Ishikawa (cell line): ENCODE results near the gene RMDN2.

ENCODE experiments used
- CEBPB ChIP-seq: IDR thresholded peaks from 2 replicates; pipeline ENCODE4 v1.6.1; 2012
- CREB1 ChIP-seq: IDR thresholded peaks from 2 replicates; pipeline ENCODE4 v1.6.1; 2012; ENCODE audit warnings: low read depth
- EGR1 ChIP-seq: IDR thresholded peaks from 2 replicates; pipeline ENCODE4 v1.6.1; 2012
- EP300 ChIP-seq: IDR thresholded peaks from 2 replicates; pipeline ENCODE4 v1.6.1; 2012; ENCODE audit warnings: borderline replicate concordance
- FOXM1 ChIP-seq: IDR thresholded peaks from 2 replicates; pipeline ENCODE4 v1.6.1; 2012; ENCODE audit warnings: low read depth, borderline replicate concordance
- MAX ChIP-seq: IDR thresholded peaks from 2 replicates; pipeline ENCODE4 v1.6.1; 2012
- NFIC ChIP-seq: IDR thresholded peaks from 2 replicates; pipeline ENCODE4 v1.6.1; 2012
- RAD21 ChIP-seq: IDR thresholded peaks from 2 replicates; pipeline ENCODE4 v1.6.1; 2012; ENCODE audit warnings: low read depth
- TAF1 ChIP-seq: IDR thresholded peaks from 2 replicates; pipeline ENCODE4 v1.6.1; 2012; ENCODE audit warnings: low read depth, mild to moderate bottlenecking
- TCF12 ChIP-seq: IDR thresholded peaks from 2 replicates; pipeline ENCODE4 v1.6.1; 2012; ENCODE audit warnings: low read depth
- TEAD4 ChIP-seq: IDR thresholded peaks from 2 replicates; pipeline ENCODE4 v1.6.1; 2012
- USF1 ChIP-seq: IDR thresholded peaks from 2 replicates; pipeline ENCODE4 v1.6.1; 2012
- YY1 ChIP-seq: IDR thresholded peaks from 2 replicates; pipeline ENCODE4 v1.6.1; 2012; ENCODE audit warnings: low read depth
- ZBTB7A ChIP-seq: IDR thresholded peaks from 2 replicates; pipeline ENCODE4 v1.6.1; 2012; ENCODE audit warnings: low read depth
- TF ChIP-seq, protein P1 (sequence below): IDR thresholded peaks from 2 replicates; pipeline ENCODE4 v1.6.1; 2012; ENCODE audit warnings: low read depth, mild to moderate bottlenecking

Gene RMDN2

GRCh38 chr2:37992601-37993000 is 67.5 kb downstream of the RMDN2 start:
- no peak for TF ChIP-seq TEAD4
- TF ChIP-seq RAD21 = no peak
- TF ChIP-seq, protein P1, sequence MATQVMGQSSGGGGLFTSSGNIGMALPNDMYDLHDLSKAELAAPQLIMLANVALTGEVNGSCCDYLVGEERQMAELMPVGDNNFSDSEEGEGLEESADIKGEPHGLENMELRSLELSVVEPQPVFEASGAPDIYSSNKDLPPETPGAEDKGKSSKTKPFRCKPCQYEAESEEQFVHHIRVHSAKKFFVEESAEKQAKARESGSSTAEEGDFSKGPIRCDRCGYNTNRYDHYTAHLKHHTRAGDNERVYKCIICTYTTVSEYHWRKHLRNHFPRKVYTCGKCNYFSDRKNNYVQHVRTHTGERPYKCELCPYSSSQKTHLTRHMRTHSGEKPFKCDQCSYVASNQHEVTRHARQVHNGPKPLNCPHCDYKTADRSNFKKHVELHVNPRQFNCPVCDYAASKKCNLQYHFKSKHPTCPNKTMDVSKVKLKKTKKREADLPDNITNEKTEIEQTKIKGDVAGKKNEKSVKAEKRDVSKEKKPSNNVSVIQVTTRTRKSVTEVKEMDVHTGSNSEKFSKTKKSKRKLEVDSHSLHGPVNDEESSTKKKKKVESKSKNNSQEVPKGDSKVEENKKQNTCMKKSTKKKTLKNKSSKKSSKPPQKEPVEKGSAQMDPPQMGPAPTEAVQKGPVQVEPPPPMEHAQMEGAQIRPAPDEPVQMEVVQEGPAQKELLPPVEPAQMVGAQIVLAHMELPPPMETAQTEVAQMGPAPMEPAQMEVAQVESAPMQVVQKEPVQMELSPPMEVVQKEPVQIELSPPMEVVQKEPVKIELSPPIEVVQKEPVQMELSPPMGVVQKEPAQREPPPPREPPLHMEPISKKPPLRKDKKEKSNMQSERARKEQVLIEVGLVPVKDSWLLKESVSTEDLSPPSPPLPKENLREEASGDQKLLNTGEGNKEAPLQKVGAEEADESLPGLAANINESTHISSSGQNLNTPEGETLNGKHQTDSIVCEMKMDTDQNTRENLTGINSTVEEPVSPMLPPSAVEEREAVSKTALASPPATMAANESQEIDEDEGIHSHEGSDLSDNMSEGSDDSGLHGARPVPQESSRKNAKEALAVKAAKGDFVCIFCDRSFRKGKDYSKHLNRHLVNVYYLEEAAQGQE = no peak
- no peak for TF ChIP-seq EGR1
- no peak for TF ChIP-seq YY1
- no peak for TF ChIP-seq FOXM1
- TF ChIP-seq CEBPB = no peak
- TF ChIP-seq TAF1 = no peak
- no peak for TF ChIP-seq MAX
- TF ChIP-seq USF1 = no peak
- TF ChIP-seq TCF12 = no peak
- no peak for TF ChIP-seq CREB1
- no peak for TF ChIP-seq ZBTB7A

DNA sequence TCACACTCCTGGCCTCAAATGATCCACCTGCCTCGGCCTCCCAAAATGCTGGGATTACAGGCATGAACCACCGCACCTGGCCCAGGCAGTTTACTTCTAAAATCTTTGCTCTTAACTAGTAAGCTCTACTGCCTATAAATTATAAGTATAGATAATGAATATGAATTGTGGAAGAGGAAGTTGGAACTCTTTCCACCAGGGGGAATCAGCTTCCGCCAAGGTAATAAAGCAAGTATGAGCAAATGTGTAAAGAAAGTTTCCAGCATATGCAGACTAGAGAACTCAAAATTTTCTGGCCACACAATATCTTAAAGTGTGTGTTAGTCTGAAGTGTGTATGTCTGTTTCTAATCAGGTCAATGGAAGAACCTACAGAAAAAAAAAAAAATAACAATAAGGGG is 68.1 kb downstream of the RMDN2 start:
- no peak for TF ChIP-seq MAX
- TF ChIP-seq EGR1 = no peak
- TF ChIP-seq EP300 = no peak
- no peak for TF ChIP-seq RAD21
- TF ChIP-seq FOXM1 = no peak
- TF ChIP-seq TCF12 = no peak
- TF ChIP-seq, protein P1 = no peak
- TF ChIP-seq ZBTB7A = no peak
- TF ChIP-seq TAF1 = no peak

DNA sequence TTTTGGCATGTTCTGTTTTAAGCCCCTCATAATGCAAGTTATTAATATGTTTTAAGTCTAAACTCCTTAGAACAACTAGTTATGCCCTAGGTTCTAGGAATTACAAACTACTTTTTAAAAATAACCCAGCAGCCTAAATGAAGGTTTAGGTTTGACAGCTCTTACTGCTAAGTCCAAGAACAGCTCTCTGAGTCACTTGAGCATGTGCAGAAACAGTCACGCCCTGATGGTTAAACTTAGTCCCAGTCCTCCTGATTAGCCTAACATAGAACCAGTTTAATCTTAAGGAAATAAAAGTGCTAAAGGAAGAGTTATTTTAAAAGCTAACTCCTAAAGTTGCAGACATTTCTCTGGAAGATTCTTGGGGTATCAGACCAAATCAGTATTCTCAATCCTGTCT is 72.5 kb downstream of the RMDN2 start:
- TF ChIP-seq EGR1 = no peak
- TF ChIP-seq TEAD4 = no peak
- TF ChIP-seq TCF12 = no peak

GRCh38 chr2:38000485-38001222 is 75.6 kb downstream of the RMDN2 start:
- TF ChIP-seq, protein P1 = no peak
- TF ChIP-seq NFIC (no peak), FOXM1 (no peak), TAF1 (no peak), TCF12 (no peak), USF1 (no peak), EP300 (no peak), RAD21 (no peak)

DNA sequence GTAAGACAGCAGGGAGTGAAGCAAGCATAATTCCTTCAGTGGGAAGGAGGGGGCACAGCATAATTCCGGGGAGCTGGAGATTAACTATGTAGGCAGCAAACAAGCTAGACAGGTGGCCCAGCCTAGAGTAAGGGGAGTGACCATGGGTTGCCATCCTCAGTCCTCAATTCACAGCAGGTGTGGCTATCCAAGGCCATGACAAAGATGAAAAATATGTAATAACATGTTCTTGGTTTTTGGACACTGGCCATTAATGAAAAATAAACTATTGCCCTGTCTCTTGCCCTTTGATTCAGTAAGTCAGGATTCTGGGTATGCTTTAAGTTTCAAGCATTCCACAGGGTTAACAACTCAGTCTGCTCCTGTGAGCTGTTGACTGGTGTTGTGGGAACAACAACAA is 85.9 kb downstream of the RMDN2 start:
- TF ChIP-seq ZBTB7A (no peak), EGR1 (no peak), TCF12 (no peak), EP300 (no peak), CEBPB (no peak), RAD21 (no peak), TAF1 (no peak), YY1 (no peak), NFIC (no peak), CREB1 (no peak), TEAD4 (no peak), FOXM1 (no peak), MAX (no peak), USF1 (no peak)
- TF ChIP-seq, protein P1 = no peak
